K562 (cell line): ENCODE data around the gene ANXA4. TPM values are rescaled to one million over a fixed set of nuclear protein-coding genes. Genes with fewer than 3 reads are reported as not detected.

Experiments
- ARID1B ChIP-seq: fragments of 450-650 bp; IDR thresholded peaks from 2 replicates; pipeline ENCODE4 v1.6.1; 2016; ENCODE audit warnings: antibody characterized with exemption, mild to moderate bottlenecking, inconsistent platforms
- CGGBP1 ChIP-seq: fragments of 250-450 bp; sonication (Bioruptor Pico); IDR thresholded peaks from 2 replicates; pipeline ENCODE4 v1.9.0; 2021; ENCODE audit warnings: mild to moderate bottlenecking
- CHAMP1 ChIP-seq: fragments of 450-650 bp; IDR thresholded peaks from 2 replicates; pipeline ENCODE4 v1.6.1; 2016; ENCODE audit warnings: mild to moderate bottlenecking
- HDAC1 ChIP-seq, 2 experiments: fragments of 450-650 bp; IDR thresholded peaks; 2 replicates each; pipeline ENCODE4 v1.6.1; 2016 to 2017; ENCODE audit warnings: inconsistent platforms in 1 of 2, mild to moderate bottlenecking in 1 of 2, moderate library complexity in 1 of 2
- KDM2B ChIP-seq: fragments of 250-450 bp; sonication (Bioruptor Pico); IDR thresholded peaks from 2 replicates; pipeline ENCODE4 v1.8.0; 2021; ENCODE audit warnings: mild to moderate bottlenecking, moderate library complexity
- KDM4B ChIP-seq, 2 experiments: fragments of 450-650 bp in 1 of 2; sonication (generic) in 1 of 2; IDR thresholded peaks; 2 replicates each; pipeline ENCODE4 v1.6.1; 2016 to 2017; ENCODE audit warnings: borderline replicate concordance in 2 of 2, antibody characterized with exemption in 1 of 2, low read depth in 1 of 2, mild to moderate bottlenecking in 1 of 2
- POLR3G ChIP-seq: IDR thresholded peaks from 2 replicates; pipeline ENCODE4 v1.6.1; 2011; ENCODE audit not compliant: insufficient read length, insufficient replicate concordance; ENCODE audit errors: extremely low read depth
- SRSF3 ChIP-seq: fragments of 200-400 bp; formaldehyde crosslinking; IDR thresholded peaks from 2 replicates; pipeline ENCODE4 v1.6.1; 2016; ENCODE audit warnings: mild to moderate bottlenecking, low read length, moderate library complexity; ENCODE audit not compliant: insufficient read depth
- STAT5A ChIP-seq: IDR thresholded peaks from 2 replicates; pipeline ENCODE4 v1.6.1; 2012; ENCODE audit warnings: low read length, inconsistent platforms, borderline replicate concordance
- TAL1 ChIP-seq: fragments of 450-650 bp; IDR thresholded peaks from 2 replicates; pipeline ENCODE4 v1.6.1; 2016; ENCODE audit warnings: mild to moderate bottlenecking
- U2AF2 ChIP-seq: fragments of 200-400 bp; formaldehyde crosslinking; optimal IDR thresholded peaks from 2 replicates; pipeline ENCODE3; 2017; ENCODE audit warnings: low read depth, mild to moderate bottlenecking, low read length
- ZBTB17 ChIP-seq: fragments of 450-650 bp; formaldehyde crosslinking; IDR thresholded peaks from 2 replicates; pipeline ENCODE4 v1.4.0; 2020; ENCODE audit warnings: mild to moderate bottlenecking
- ZNF282 ChIP-seq: sonication (generic); formaldehyde crosslinking; IDR thresholded peaks from 2 replicates; pipeline ENCODE4 v1.8.1; 2023; ENCODE audit warnings: missing genetic modification reagents
- ZNF408 ChIP-seq: fragments of 250-450 bp; sonication (Bioruptor Pico); IDR thresholded peaks from 2 replicates; pipeline ENCODE4 v1.4.0; 2020; ENCODE audit warnings: low read depth, mild to moderate bottlenecking, moderate library complexity
- ZNF785 ChIP-seq: fragments of 250-450 bp; sonication (Bioruptor Pico); IDR thresholded peaks from 2 replicates; pipeline ENCODE4 v1.4.0; 2020; ENCODE audit warnings: mild to moderate bottlenecking
- polyA plus RNA-seq, 8 experiments: library from polyadenylated mRNA; depleted of rRNA in 4 of 8; stranded (reverse) in 5 of 8; unstranded in 3 of 8; fragments of >200 nt; fragmentation: Nextera tagmentation in 2 of 8; fragmentation: Illumina TruSeq in 1 of 8; extraction: Ambion mirVana in 2 of 8; extraction: Trizol in 1 of 8; gene quantifications; 2 replicates each; pipeline versions ENCODE4 v1.2.1 to v1.2.3, GENCODE V29; 2011 to 2014; ENCODE audit warnings: inconsistent platforms in 1 of 8, missing spikeins in 1 of 8
- total RNA-seq, 7 experiments: library from RNA; depleted of rRNA in 6 of 7; stranded (reverse); fragments of >200 nt in 6 of 7; fragmentation: Illumina TruSeq in 2 of 7; extraction: Trizol in 2 of 7; gene quantifications; 2 replicates each; pipeline versions ENCODE4 v1.2.1 to v1.2.3, GENCODE V29; 2011 to 2021; ENCODE audit warnings: low replicate concordance in 1 of 7
- TF ChIP-seq, protein P1 (sequence below): fragments of 450-650 bp; formaldehyde crosslinking; IDR thresholded peaks from 2 replicates; pipeline ENCODE4 v1.4.0; 2020; ENCODE audit warnings: mild to moderate bottlenecking, moderate library complexity
- TF ChIP-seq, protein P2 (sequence below): fragments of 450-650 bp; IDR thresholded peaks from one replicate; pipeline ENCODE4 v1.6.1; 2018; ENCODE audit warnings: mild to moderate bottlenecking, moderate library complexity; ENCODE audit not compliant: partially characterized antibody

Gene ANXA4
- total and polyA plus RNA-seq, 9 of the 15 experiments (the other 6 are each of a cell fraction or from before 2014, with no cell fraction given), result 3.4 to 13.6 (median 11.6) TPM

- TF ChIP-seq TAL1, result peak; percentile 45; the same call in 1 of the 2 replicates
- no peak for TF ChIP-seq ZNF282 (CRISPR knock-in tag)
- peak; percentile 82 for TF ChIP-seq ARID1B
- TF ChIP-seq ZNF408 (CRISPR knock-in tag), result no peak
- TF ChIP-seq ZNF785 (CRISPR knock-in tag), result no peak
- peak in 1 of 2 experiments; percentile 38; a peak in 2 of 4 replicates for TF ChIP-seq HDAC1 (IDR thresholded peaks at IDR 0.05)
- no peak for TF ChIP-seq STAT5A
- TF ChIP-seq CGGBP1 (CRISPR knock-in tag), result no peak
- TF ChIP-seq U2AF2, result no peak
- TF ChIP-seq ZBTB17 (CRISPR knock-in tag), result no peak
- TF ChIP-seq KDM4B (IDR thresholded peaks at IDR 0.05; ENCODE audit: borderline replicate concordance in 2 of 2, low read depth in 1 of 2), result no peak
- no peak for TF ChIP-seq CHAMP1
- TF ChIP-seq, protein P1, sequence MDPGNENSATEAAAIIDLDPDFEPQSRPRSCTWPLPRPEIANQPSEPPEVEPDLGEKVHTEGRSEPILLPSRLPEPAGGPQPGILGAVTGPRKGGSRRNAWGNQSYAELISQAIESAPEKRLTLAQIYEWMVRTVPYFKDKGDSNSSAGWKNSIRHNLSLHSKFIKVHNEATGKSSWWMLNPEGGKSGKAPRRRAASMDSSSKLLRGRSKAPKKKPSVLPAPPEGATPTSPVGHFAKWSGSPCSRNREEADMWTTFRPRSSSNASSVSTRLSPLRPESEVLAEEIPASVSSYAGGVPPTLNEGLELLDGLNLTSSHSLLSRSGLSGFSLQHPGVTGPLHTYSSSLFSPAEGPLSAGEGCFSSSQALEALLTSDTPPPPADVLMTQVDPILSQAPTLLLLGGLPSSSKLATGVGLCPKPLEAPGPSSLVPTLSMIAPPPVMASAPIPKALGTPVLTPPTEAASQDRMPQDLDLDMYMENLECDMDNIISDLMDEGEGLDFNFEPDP (CRISPR knock-in tag), result no peak
- TF ChIP-seq, protein P2, sequence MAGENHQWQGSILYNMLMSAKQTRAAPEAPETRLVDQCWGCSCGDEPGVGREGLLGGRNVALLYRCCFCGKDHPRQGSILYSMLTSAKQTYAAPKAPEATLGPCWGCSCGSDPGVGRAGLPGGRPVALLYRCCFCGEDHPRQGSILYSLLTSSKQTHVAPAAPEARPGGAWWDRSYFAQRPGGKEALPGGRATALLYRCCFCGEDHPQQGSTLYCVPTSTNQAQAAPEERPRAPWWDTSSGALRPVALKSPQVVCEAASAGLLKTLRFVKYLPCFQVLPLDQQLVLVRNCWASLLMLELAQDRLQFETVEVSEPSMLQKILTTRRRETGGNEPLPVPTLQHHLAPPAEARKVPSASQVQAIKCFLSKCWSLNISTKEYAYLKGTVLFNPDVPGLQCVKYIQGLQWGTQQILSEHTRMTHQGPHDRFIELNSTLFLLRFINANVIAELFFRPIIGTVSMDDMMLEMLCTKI, result no peak
- no peak for TF ChIP-seq SRSF3
- no peak for TF ChIP-seq KDM2B (CRISPR knock-in tag)
- TF ChIP-seq POLR3G, result no peak
These were observed 37.5 kb downstream of the ANXA4 start (continued) for GRCh38 chr2:69779258-69780001.
